CD4-positive, alpha-beta memory T cell (primary cell): ENCODE measurements around the gene HELZ. TPM values are rescaled to one million over a fixed set of nuclear protein-coding genes. Genes with fewer than 3 reads are reported as not detected.

Experiments used
- CTCF ChIA-PET: fragments of 350-600 bp; sonication (Branson Sonifier 250); formaldehyde crosslinking; loops from one replicate; lab custom pipeline; 2021; ENCODE audit warnings: inconsistent platforms; ENCODE audit not compliant: partially characterized antibody; lab: Charles Lee
- POLR2A ChIA-PET: fragments of 350-600 bp; sonication (Branson Sonifier 250); formaldehyde crosslinking; loops from one replicate; lab custom pipeline; 2021; ENCODE audit not compliant: partially characterized antibody; lab: Charles Lee
- DNase-seq, 5 donors: peaks; one replicate each; pipeline versions ENCODE4 v3.0.0 to v3.0.0-alpha.2; 2020 to 2022; ENCODE audit warnings: mixed read lengths in 1 of 5
- H3K27ac ChIP-seq: one replicate; pipeline ENCODE4 v1.7.0; 2013; ENCODE audit warnings: low read depth, low read length
- H3K27me3 ChIP-seq: 2 replicates; pipeline ENCODE4 v1.7.0; 2013; ENCODE audit warnings: mild to moderate bottlenecking, low read length, moderate library complexity; ENCODE audit not compliant: insufficient read depth
- H3K36me3 ChIP-seq: 2 replicates; pipeline ENCODE4 v1.7.0; 2013; ENCODE audit warnings: mild to moderate bottlenecking, low read length, moderate library complexity; ENCODE audit not compliant: insufficient read depth
- H3K4me1 ChIP-seq: 2 replicates; pipeline ENCODE4 v1.7.0; 2013; ENCODE audit warnings: mild to moderate bottlenecking, low read length, moderate library complexity; ENCODE audit not compliant: insufficient read depth
- H3K4me3 ChIP-seq, 2 donors: one replicate each; pipeline ENCODE4 v1.7.0; 2013; ENCODE audit warnings: low read length in 2 of 2, mild to moderate bottlenecking in 1 of 2
- H3K9me3 ChIP-seq, 2 donors: one replicate each; pipeline ENCODE4 v1.7.0; 2013; ENCODE audit warnings: low read length in 2 of 2, control low read depth in 1 of 2; ENCODE audit not compliant: control insufficient read depth in 1 of 2
- H3K27ac Mint-ChIP-seq, 7 donors: one replicate each; pipeline ENCODE4 v1.8.0; 2020 to 2021; ENCODE audit warnings: mixed read lengths in 7 of 7, mild to moderate bottlenecking in 6 of 7, inconsistent platforms in 3 of 7, moderate library complexity in 3 of 7
- H3K27me3 Mint-ChIP-seq, 2 donors: one replicate each; pipeline ENCODE4 v1.8.0; 2020 to 2021; ENCODE audit warnings: mixed read lengths in 2 of 2
- H3K36me3 Mint-ChIP-seq, 2 donors: one replicate each; pipeline ENCODE4 v1.8.0; 2020 to 2021; ENCODE audit warnings: mixed read lengths in 2 of 2, inconsistent platforms in 1 of 2, mild to moderate bottlenecking in 1 of 2
- H3K4me1 Mint-ChIP-seq, 4 donors: one replicate each; pipeline ENCODE4 v1.8.0; 2020 to 2021; ENCODE audit warnings: mixed read lengths in 4 of 4, mild to moderate bottlenecking in 1 of 4
- H3K4me3 Mint-ChIP-seq, 8 donors: one replicate each; pipeline ENCODE4 v1.8.0; 2020 to 2021; ENCODE audit warnings: mixed read lengths in 8 of 8, mild to moderate bottlenecking in 7 of 8, moderate library complexity in 6 of 8, inconsistent platforms in 3 of 8
- H3K9me3 Mint-ChIP-seq, 8 donors: one replicate each; pipeline ENCODE4 v1.8.0; 2020 to 2021; ENCODE audit warnings: mixed read lengths in 8 of 8, mild to moderate bottlenecking in 5 of 8, inconsistent platforms in 3 of 8, moderate library complexity in 1 of 8
- intact Hi-C: fragments of 100-400 bp; cut with micrococcal nuclease; formaldehyde crosslinking; loops from one replicate; pipeline ENCODE4 v1.15.1; 2023
- polyA plus RNA-seq, 2 donors: library from polyadenylated mRNA; unstranded; fragments of 300-500 nt; fragmentation: Illumina TruSeq; gene quantifications; one replicate each; pipeline ENCODE4 v1.2.3, GENCODE V29; 2021
- total RNA-seq, 2 experiments: library from RNA; stranded (reverse); gene quantifications; one replicate each; pipeline ENCODE4 v1.2.3, GENCODE V29; 2021

Gene HELZ
- total and polyA plus RNA-seq, 4 experiments from 2014 or later, result 32.0 to 104 (median 86.4) TPM

DNA sequence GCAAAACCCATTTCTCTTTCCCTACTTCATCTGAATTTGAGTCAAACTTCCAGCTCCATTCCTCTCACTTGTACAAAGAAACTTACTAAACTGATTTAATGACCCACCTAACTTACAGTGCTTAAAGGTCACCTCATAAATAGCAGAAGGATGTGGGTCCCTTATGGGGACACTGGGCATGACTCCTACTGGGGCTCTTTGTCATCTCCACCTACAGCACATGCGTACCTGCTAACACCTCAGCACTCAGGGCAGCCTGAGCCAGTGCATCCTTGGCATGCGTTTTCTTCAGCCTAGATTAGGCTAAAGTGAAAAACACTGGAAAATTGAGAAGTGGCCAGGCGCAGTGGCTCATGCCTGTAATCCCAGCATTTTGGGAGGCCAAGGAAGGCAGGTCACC, 63.2 kb downstream of the HELZ start:
- H3K4me3 Mint-ChIP-seq, result no peak overlapping the region
- Histone ChIP-seq H3K4me3 (no peak overlapping the region), H3K9me3 (no peaks in the 10 kb centered on the region), H3K27ac (no peak overlapping the region), H3K4me1 (no peaks in the 10 kb centered on the region), H3K36me3 (peaks cover 13% of the 10 kb centered on the region), H3K27me3 (no peaks in the 10 kb centered on the region)
- H3K27me3 Mint-ChIP-seq, result no peaks in the 10 kb centered on the region
- CTCF ChIA-PET, result no interaction called here
- POLR2A ChIA-PET, result no interaction called here
- peaks cover 0 to 5% (median 5%) of the 10 kb centered on the region in 4 donors for H3K4me1 Mint-ChIP-seq
- intact Hi-C loops, result no loop called here
- no peaks in the 10 kb centered on the region for H3K9me3 Mint-ChIP-seq
- H3K36me3 Mint-ChIP-seq, result peaks cover 21 to 43% of the 10 kb centered on the region in 2 donors
- H3K27ac Mint-ChIP-seq, result no peak overlapping the region
- DNase-seq, result no peak

DNA sequence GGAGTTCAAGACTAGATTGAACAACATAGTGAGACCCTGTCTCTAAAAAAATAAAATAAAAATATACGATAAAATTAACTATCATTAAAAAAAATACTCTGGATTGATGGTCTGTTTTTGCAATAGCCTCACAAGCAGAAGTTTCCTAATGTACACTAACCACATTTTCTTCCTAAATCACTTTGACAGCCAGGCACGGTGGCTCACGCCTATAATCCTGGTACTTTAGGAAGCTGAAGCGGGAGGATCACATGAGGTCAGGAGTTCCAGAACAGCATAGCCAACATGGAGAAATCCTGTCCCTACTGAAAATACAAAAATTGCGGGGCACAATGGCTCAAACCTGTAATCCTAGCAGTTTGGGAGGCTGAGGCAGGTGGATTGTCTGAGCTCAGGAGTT, 64.7 kb downstream of the HELZ start:
- Histone ChIP-seq H3K27ac (no peak overlapping the region), H3K9me3 (no peaks in the 10 kb centered on the region), H3K27me3 (no peaks in the 10 kb centered on the region), H3K36me3 (peaks cover 13% of the 10 kb centered on the region), H3K4me3 (no peak overlapping the region), H3K4me1 (no peaks in the 10 kb centered on the region)
- POLR2A ChIA-PET, result no interaction called here
- H3K27ac Mint-ChIP-seq, result peak overlapping the region in 1 of 7 donors; percentile 29
- DNase-seq, result no peak
- intact Hi-C loops, result no loop called here
- CTCF ChIA-PET, result interaction anchor here (1.0 kb wide), 1 partner anchor 114 kb away, joined by 4 read pairs; no protein-coding TSS in a partner anchor
- H3K4me1 Mint-ChIP-seq, result peaks cover 0 to 6% (median 3%) of the 10 kb centered on the region in 4 donors
- no peak overlapping the region for H3K4me3 Mint-ChIP-seq
- no peaks in the 10 kb centered on the region for H3K9me3 Mint-ChIP-seq
- no peaks in the 10 kb centered on the region for H3K27me3 Mint-ChIP-seq
- H3K36me3 Mint-ChIP-seq, result peaks cover 26 to 42% of the 10 kb centered on the region in 2 donors

DNA sequence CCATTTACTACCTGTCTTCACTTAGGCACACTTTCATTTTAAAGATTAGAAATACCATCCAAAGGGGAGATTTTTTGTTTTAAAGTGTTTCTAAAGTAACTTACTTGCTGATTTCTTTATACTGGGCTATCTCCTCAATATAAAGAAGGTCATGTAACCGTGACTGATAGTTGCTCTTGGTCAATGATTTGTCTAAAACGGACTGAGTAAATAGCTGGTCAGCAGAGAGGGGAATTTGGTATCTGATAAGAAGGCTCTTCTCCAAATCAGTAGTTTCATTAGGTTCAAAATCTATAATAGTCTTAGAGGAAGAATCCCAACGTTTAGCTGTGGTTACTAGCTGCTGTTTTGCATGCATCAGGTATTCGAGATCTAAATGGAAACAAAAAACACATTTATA, 66.4 kb downstream of the HELZ start:
- no peaks in the 10 kb centered on the region for H3K9me3 ChIP-seq
- no peaks in the 10 kb centered on the region for H3K9me3 Mint-ChIP-seq
- H3K4me1 Mint-ChIP-seq, result peaks cover 0 to 8% (median 3%) of the 10 kb centered on the region in 4 donors
- no peak for DNase-seq
- ChIA-PET POLR2A (interaction anchor here (0.6 kb wide), 1 partner anchor 744 kb away, joined by 3 read pairs; no protein-coding TSS in a partner anchor), CTCF (interaction anchor here (0.8 to 1.3 kb wide), 4 partner anchors 16 to 114 kb away, joined by 3 to 4 read pairs (median 3); no protein-coding TSS in a partner anchor)
- no peaks in the 10 kb centered on the region for H3K27me3 ChIP-seq
- no peaks in the 10 kb centered on the region for H3K27me3 Mint-ChIP-seq
- no peak overlapping the region for H3K4me3 ChIP-seq
- H3K36me3 Mint-ChIP-seq, result peaks cover 37 to 48% of the 10 kb centered on the region in 2 donors
- no peaks in the 10 kb centered on the region for H3K4me1 ChIP-seq
- no peak overlapping the region for H3K27ac ChIP-seq
- H3K4me3 Mint-ChIP-seq, result no peak overlapping the region
- no peak overlapping the region for H3K27ac Mint-ChIP-seq
- peaks cover 15% of the 10 kb centered on the region for H3K36me3 ChIP-seq
- intact Hi-C loops, result no loop called here

DNA sequence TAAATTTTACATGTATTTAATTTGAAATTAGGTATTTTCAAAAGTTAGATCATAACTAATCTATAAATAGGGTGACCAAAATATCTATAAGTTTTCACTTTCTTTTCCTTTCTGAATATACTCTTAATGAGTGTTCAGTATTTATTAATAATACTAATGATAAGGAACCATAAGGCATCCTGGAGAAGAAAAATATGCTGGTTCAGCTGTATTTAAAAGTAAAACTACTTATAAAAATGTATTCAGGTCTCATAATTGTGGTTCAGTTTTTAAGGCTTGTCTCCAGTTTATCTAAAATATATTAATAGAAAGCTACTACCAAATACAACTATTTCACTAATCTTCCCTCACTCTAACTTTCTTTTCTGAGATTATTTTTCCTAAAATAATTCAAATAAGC, 67.3 kb downstream of the HELZ start:
- peaks cover 39 to 50% of the 10 kb centered on the region in 2 donors for H3K36me3 Mint-ChIP-seq
- H3K27me3 Mint-ChIP-seq, result no peaks in the 10 kb centered on the region
- Histone ChIP-seq H3K27me3 (no peaks in the 10 kb centered on the region), H3K36me3 (peaks cover 17% of the 10 kb centered on the region), H3K9me3 (no peaks in the 10 kb centered on the region), H3K27ac (no peak overlapping the region), H3K4me1 (no peaks in the 10 kb centered on the region), H3K4me3 (no peak overlapping the region)
- ChIA-PET POLR2A (no interaction called here), CTCF (interaction anchor here (1.2 to 1.3 kb wide), 2 partner anchors 17 to 26 kb away, joined by 3 to 4 read pairs; no protein-coding TSS in a partner anchor)
- no peak for DNase-seq
- no peak overlapping the region for H3K4me3 Mint-ChIP-seq
- H3K27ac Mint-ChIP-seq, result no peak overlapping the region
- intact Hi-C loops, result no loop called here
- peaks cover 0 to 8% (median 2%) of the 10 kb centered on the region in 4 donors for H3K4me1 Mint-ChIP-seq
- no peaks in the 10 kb centered on the region for H3K9me3 Mint-ChIP-seq

DNA sequence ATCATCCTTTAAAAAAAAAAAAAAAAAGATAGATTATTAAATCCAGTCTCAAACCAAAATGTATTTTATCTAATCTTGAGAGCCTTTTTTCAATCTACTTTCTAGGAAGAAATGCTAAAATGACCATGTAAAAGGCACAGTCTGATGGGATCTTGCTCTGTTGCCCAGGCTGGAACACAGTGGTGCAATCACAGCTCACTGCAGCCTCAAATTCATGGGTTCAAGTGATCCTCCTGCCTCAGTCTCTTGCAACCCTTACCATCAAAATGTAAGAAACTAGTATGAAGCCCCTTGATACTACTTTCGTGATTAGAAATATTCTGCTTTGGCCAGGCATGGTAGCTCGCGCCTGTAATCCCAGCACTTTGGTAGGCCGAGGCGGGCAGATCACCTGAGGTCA, 70.8 kb downstream of the HELZ start:
- POLR2A ChIA-PET, result no interaction called here
- no peaks in the 10 kb centered on the region for H3K9me3 Mint-ChIP-seq
- H3K4me3 Mint-ChIP-seq, result no peak overlapping the region
- Histone ChIP-seq H3K27ac (no peak overlapping the region), H3K36me3 (peaks cover 24% of the 10 kb centered on the region), H3K9me3 (no peaks in the 10 kb centered on the region), H3K4me1 (no peaks in the 10 kb centered on the region), H3K4me3 (no peak overlapping the region), H3K27me3 (no peaks in the 10 kb centered on the region)
- no peak for DNase-seq
- intact Hi-C loops, result no loop called here
- peaks cover 51 to 60% of the 10 kb centered on the region in 2 donors for H3K36me3 Mint-ChIP-seq
- H3K4me1 Mint-ChIP-seq, result peaks cover 5 to 15% (median 7%) of the 10 kb centered on the region in 4 donors
- no peaks in the 10 kb centered on the region for H3K27me3 Mint-ChIP-seq
- CTCF ChIA-PET, result no interaction called here
- H3K27ac Mint-ChIP-seq, result peak overlapping the region in 1 of 7 donors; percentile 21

DNA sequence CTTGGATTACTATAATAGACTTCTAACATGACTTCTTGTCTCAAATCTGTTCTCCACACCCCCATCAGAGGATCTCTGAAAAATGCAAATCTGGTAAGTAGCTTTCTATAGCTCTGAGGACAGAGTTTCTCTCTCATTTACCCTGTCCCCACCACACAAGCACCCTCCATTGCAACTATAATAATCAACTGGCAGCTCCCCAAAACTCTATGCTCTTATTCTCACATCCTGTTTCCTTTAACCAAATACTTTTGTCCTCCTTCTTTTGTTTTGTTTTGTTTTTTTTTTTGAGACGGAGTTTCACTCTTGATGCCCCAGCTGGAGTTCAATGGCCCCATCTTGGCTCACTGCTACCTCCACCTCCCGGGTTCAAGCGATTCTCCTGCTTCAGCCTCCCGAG, 73.4 kb downstream of the HELZ start:
- Histone ChIP-seq H3K4me3 (no peak overlapping the region), H3K36me3 (peaks cover 16% of the 10 kb centered on the region), H3K27me3 (no peaks in the 10 kb centered on the region), H3K9me3 (no peaks in the 10 kb centered on the region), H3K27ac (no peak overlapping the region), H3K4me1 (no peaks in the 10 kb centered on the region)
- intact Hi-C loops, result no loop called here
- Mint-ChIP-seq H3K27me3 (no peaks in the 10 kb centered on the region), H3K9me3 (no peaks in the 10 kb centered on the region), H3K4me3 (peak overlapping the region in 2 of 8 donors; percentile 2 to 9), H3K36me3 (peaks cover 49 to 62% of the 10 kb centered on the region in 2 donors), H3K4me1 (peaks cover 5 to 18% (median 7%) of the 10 kb centered on the region in 4 donors), H3K27ac (peak overlapping the region in 5 of 7 donors; percentile 1 to 63 (median 44))
- POLR2A ChIA-PET, result no interaction called here
- CTCF ChIA-PET, result no interaction called here
- DNase-seq, result no peak

DNA sequence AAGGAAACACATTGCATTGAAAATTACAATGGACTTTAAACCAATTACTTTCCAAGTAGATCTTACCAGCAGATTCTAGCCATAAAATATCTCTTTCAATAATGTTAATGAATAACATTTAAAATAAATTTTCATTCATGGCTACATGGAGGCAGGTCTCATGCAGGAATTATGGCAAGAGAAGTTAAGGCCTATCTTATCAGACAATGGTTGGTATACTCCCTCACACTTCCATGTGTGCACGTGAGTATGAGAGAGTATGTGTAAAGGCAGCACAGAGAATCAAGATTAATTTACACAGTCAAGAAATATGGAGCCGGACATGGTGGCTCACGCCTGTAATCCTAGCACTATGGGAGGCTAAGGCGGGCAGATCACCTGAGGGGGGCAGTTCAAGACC, 76.5 kb downstream of the HELZ start:
- Mint-ChIP-seq H3K36me3 (peaks cover 45 to 68% of the 10 kb centered on the region in 2 donors), H3K27ac (peak overlapping the region in 1 of 7 donors; percentile 69), H3K4me1 (peaks cover 5 to 14% (median 7%) of the 10 kb centered on the region in 4 donors), H3K9me3 (no peaks in the 10 kb centered on the region), H3K4me3 (no peak overlapping the region), H3K27me3 (no peaks in the 10 kb centered on the region)
- intact Hi-C loops, result no loop called here
- Histone ChIP-seq H3K9me3 (no peaks in the 10 kb centered on the region), H3K4me3 (no peak overlapping the region), H3K27me3 (no peaks in the 10 kb centered on the region), H3K36me3 (peaks cover 36% of the 10 kb centered on the region), H3K4me1 (no peaks in the 10 kb centered on the region), H3K27ac (no peak overlapping the region)
- ChIA-PET CTCF (no interaction called here), POLR2A (no interaction called here)
- DNase-seq, result no peak
